ENCODE results near the gene OIT3. TPM values are rescaled to one million over a fixed set of nuclear protein-coding genes. Genes with fewer than 3 reads are reported as not detected.

The OIT3 gene
- total RNA-seq, 1 experiment from 2014 or later = not detected

DNA sequence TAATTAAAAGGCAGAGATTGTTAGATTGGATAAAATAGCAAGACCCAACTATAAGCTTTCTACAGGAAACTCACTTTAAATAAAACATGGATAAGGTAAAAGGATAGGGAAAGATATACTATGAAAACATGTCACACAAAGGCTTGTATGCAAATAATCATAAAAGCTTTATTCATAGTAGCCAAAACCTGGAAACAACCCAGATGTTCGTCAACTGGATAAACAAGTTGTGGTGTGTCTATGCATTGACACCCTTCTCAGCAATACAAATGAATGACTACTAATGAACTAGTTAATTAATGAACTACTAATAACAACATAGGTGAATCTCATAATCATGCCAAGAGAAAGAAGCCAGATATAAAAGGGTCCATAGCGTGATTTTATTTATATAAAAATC is 37.7 kb upstream of the OIT3 start:
- BruUV-seq (replicated peaks) = no TSS peak
- in situ Hi-C loops (cut with HindIII; ENCODE audit: low pct_unique_long_range_greater_than_20kb, low sequenced_read_pairs) = no loop called here
- Histone ChIP-seq H3K27me3 (ENCODE audit: control insufficient read depth, insufficient read depth, low read length) (no peaks in the 10 kb centered on the region), H3K9me3 (ENCODE audit: control insufficient read depth, insufficient read depth, low read depth, low read length) (no peaks in the 10 kb centered on the region), H3K4me1 (ENCODE audit: control insufficient read depth, insufficient read depth, low read length) (no peaks in the 10 kb centered on the region), H3K36me3 (ENCODE audit: control insufficient read depth, insufficient read depth, low read length) (no peaks in the 10 kb centered on the region), H3K4me3 (ENCODE audit: low read depth in 2 of 2, low read length in 2 of 2) (no peak overlapping the region), H3K27ac (ENCODE audit: low read length) (no peak overlapping the region)
- no peak for DNase-seq (ENCODE audit: low read depth, low spot score)
- CTCF ChIA-PET = no interaction called here
- POLR2A ChIA-PET = no interaction called here
- intact Hi-C loops (cut with micrococcal nuclease; ENCODE audit: unreplicated experiment) = no loop called here
- TF ChIP-seq, protein P1, sequence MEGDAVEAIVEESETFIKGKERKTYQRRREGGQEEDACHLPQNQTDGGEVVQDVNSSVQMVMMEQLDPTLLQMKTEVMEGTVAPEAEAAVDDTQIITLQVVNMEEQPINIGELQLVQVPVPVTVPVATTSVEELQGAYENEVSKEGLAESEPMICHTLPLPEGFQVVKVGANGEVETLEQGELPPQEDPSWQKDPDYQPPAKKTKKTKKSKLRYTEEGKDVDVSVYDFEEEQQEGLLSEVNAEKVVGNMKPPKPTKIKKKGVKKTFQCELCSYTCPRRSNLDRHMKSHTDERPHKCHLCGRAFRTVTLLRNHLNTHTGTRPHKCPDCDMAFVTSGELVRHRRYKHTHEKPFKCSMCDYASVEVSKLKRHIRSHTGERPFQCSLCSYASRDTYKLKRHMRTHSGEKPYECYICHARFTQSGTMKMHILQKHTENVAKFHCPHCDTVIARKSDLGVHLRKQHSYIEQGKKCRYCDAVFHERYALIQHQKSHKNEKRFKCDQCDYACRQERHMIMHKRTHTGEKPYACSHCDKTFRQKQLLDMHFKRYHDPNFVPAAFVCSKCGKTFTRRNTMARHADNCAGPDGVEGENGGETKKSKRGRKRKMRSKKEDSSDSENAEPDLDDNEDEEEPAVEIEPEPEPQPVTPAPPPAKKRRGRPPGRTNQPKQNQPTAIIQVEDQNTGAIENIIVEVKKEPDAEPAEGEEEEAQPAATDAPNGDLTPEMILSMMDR (IDR thresholded peaks at IDR 0.05) = no peak
- no peak for TF ChIP-seq TCF7L2 (IDR thresholded peaks at IDR 0.05; ENCODE audit: low read depth, low read length)
- TF ChIP-seq, protein P2, sequence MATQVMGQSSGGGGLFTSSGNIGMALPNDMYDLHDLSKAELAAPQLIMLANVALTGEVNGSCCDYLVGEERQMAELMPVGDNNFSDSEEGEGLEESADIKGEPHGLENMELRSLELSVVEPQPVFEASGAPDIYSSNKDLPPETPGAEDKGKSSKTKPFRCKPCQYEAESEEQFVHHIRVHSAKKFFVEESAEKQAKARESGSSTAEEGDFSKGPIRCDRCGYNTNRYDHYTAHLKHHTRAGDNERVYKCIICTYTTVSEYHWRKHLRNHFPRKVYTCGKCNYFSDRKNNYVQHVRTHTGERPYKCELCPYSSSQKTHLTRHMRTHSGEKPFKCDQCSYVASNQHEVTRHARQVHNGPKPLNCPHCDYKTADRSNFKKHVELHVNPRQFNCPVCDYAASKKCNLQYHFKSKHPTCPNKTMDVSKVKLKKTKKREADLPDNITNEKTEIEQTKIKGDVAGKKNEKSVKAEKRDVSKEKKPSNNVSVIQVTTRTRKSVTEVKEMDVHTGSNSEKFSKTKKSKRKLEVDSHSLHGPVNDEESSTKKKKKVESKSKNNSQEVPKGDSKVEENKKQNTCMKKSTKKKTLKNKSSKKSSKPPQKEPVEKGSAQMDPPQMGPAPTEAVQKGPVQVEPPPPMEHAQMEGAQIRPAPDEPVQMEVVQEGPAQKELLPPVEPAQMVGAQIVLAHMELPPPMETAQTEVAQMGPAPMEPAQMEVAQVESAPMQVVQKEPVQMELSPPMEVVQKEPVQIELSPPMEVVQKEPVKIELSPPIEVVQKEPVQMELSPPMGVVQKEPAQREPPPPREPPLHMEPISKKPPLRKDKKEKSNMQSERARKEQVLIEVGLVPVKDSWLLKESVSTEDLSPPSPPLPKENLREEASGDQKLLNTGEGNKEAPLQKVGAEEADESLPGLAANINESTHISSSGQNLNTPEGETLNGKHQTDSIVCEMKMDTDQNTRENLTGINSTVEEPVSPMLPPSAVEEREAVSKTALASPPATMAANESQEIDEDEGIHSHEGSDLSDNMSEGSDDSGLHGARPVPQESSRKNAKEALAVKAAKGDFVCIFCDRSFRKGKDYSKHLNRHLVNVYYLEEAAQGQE (IDR thresholded peaks at IDR 0.05; ENCODE audit: insufficient read depth in 1 of 2, low read depth in 2 of 2, low read length in 1 of 2) = no peak
- no peak for TF ChIP-seq SIN3A (IDR thresholded peaks at IDR 0.05; ENCODE audit: borderline replicate concordance, insufficient read depth, low read depth, low read length)
- TF ChIP-seq POLR2AphosphoS5 (IDR thresholded peaks at IDR 0.05; ENCODE audit: low read depth, low read length) = no peak
- no peak for ATAC-seq

DNA sequence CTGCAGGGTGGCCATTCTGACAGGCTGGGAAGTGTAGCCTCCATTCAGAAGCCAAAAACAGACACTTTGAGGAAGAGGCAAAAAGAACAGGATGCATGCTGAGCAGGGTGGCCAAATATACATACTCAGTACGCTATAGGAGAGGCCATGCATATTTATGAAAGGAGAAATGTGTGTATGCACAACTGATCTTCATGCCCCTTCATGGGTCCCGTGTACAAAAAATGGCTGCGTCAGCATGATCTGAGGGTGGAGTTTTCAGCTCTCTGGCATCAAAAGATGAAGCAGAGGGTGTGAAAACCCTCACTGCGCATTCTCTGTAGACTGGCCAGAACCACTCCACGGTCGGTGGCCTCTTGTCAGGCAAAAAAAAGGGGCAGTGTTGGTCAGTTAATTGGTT is 35.5 kb upstream of the OIT3 start:
- Histone ChIP-seq H3K4me1 (ENCODE audit: control insufficient read depth, insufficient read depth, low read length) (no peaks in the 10 kb centered on the region), H3K9me3 (ENCODE audit: control insufficient read depth, insufficient read depth, low read depth, low read length) (no peaks in the 10 kb centered on the region), H3K4me3 (ENCODE audit: low read depth in 2 of 2, low read length in 2 of 2) (no peak overlapping the region), H3K27ac (ENCODE audit: low read length) (no peak overlapping the region), H3K36me3 (ENCODE audit: control insufficient read depth, insufficient read depth, low read length) (no peaks in the 10 kb centered on the region), H3K27me3 (ENCODE audit: control insufficient read depth, insufficient read depth, low read length) (no peaks in the 10 kb centered on the region)
- no peak for DNase-seq (ENCODE audit: low read depth, low spot score)
- intact Hi-C loops (cut with micrococcal nuclease; ENCODE audit: unreplicated experiment) (no loop called here), in situ Hi-C loops (cut with HindIII; ENCODE audit: low pct_unique_long_range_greater_than_20kb, low sequenced_read_pairs) (no loop called here)
- BruUV-seq (replicated peaks) = no TSS peak
- CTCF ChIA-PET = no interaction called here
- no peak for ATAC-seq
- POLR2A ChIA-PET = no interaction called here
- TF ChIP-seq POLR2AphosphoS5 (IDR thresholded peaks at IDR 0.05; ENCODE audit: low read depth, low read length) (no peak), TCF7L2 (IDR thresholded peaks at IDR 0.05; ENCODE audit: low read depth, low read length) (no peak), SIN3A (IDR thresholded peaks at IDR 0.05; ENCODE audit: borderline replicate concordance, insufficient read depth, low read depth, low read length) (no peak)
- TF ChIP-seq, protein P1 (IDR thresholded peaks at IDR 0.05) = no peak
- TF ChIP-seq, protein P2 (IDR thresholded peaks at IDR 0.05; ENCODE audit: insufficient read depth in 1 of 2, low read depth in 2 of 2, low read length in 1 of 2) = no peak
